Activated naive CD8-positive, alpha-beta T cell treated with anti-CD3 and anti-CD28 coated beads, Interleukin-2, amount 10 ng/mL, durations not matched to agents 7 days and 5 days (primary cell): ENCODE measurements around the gene PHYHD1. TPM values are rescaled to one million over a fixed set of nuclear protein-coding genes. Genes with fewer than 3 reads are reported as not detected.
"Not testable (repeated sequence)": the region's sequence is repeated elsewhere in the genome, so short reads cannot be mapped to it uniquely, and the experiment has no call there.

Experiments used
- ATAC-seq: fragments of 150-1000 bp; cut with Tn5 transposase; one replicate; pipeline ENCODE4 v1.10.0; 2021; ENCODE audit warnings: low read depth, moderate library complexity
- POLR2A ChIA-PET: fragments of 350-600 bp; sonication (Branson Sonifier 250); formaldehyde crosslinking; loops from one replicate; lab custom pipeline; 2021; ENCODE audit warnings: antibody characterized with exemption; lab: Charles Lee
- DNase-seq: peaks from one replicate; pipeline ENCODE4 v3.0.0; 2021
- H3K27ac Mint-ChIP-seq: one replicate; pipeline ENCODE4 v1.8.0; 2022; ENCODE audit warnings: mild to moderate bottlenecking, mixed read lengths
- H3K27me3 Mint-ChIP-seq: one replicate; pipeline ENCODE4 v1.8.0; 2022; ENCODE audit warnings: mild to moderate bottlenecking, moderate library complexity, mixed read lengths
- H3K36me3 Mint-ChIP-seq: one replicate; pipeline ENCODE4 v1.8.0; 2021; ENCODE audit warnings: mild to moderate bottlenecking, mixed read lengths
- H3K4me1 Mint-ChIP-seq: one replicate; pipeline ENCODE4 v1.8.0; 2021; ENCODE audit warnings: mixed read lengths
- H3K4me3 Mint-ChIP-seq: one replicate; pipeline ENCODE4 v1.8.0; 2022; ENCODE audit warnings: mild to moderate bottlenecking, moderate library complexity, mixed read lengths
- H3K9me3 Mint-ChIP-seq: one replicate; pipeline ENCODE4 v1.8.0; 2021; ENCODE audit warnings: mixed read lengths
- total RNA-seq, 2 experiments: library from RNA; stranded (reverse); gene quantifications; one replicate each; pipeline ENCODE4 v1.2.3, GENCODE V29; 2021

PHYHD1 gene
- total RNA-seq, 2 experiments from 2014 or later, result 1.4 to 1.6 TPM

DNA sequence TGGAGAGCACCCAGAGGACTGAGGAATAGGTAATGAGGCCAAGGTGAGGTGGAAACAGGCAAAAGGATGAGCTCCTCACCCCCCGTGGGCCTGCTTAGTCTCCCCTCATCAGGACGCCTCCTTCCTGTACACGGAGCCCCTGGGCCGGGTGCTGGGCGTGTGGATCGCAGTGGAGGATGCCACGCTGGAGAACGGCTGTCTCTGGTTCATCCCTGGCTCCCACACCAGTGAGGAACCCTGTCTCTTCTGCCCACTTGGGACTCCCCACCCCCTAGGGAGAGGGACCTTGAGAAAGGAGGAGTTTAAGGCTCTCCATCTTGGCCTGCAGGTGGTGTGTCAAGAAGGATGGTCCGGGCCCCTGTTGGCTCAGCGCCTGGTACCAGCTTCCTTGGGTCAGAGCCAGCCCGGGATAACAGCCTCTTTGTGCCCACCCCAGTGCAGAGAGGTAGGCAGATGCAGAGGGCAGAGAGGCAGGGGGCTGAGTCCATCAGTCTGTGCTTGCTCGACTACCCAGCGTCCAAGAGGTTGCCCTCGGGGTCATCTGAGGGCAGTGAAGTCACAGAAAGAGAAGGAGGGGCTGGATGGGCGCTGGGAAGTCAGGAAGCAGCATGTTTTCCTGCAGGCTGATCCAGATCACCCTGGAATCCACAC, 19.6 kb downstream of the PHYHD1 start:
- no peaks in the 10 kb centered on the region for H3K4me1 Mint-ChIP-seq
- ATAC-seq, result no peak
- POLR2A ChIA-PET, result no interaction called here
- no peak for DNase-seq
- no peaks in the 10 kb centered on the region for H3K9me3 Mint-ChIP-seq
- no peak overlapping the region for H3K4me3 Mint-ChIP-seq
- no peaks in the 10 kb centered on the region for H3K36me3 Mint-ChIP-seq
- H3K27me3 Mint-ChIP-seq, result no peaks in the 10 kb centered on the region
- no peak overlapping the region for H3K27ac Mint-ChIP-seq

DNA sequence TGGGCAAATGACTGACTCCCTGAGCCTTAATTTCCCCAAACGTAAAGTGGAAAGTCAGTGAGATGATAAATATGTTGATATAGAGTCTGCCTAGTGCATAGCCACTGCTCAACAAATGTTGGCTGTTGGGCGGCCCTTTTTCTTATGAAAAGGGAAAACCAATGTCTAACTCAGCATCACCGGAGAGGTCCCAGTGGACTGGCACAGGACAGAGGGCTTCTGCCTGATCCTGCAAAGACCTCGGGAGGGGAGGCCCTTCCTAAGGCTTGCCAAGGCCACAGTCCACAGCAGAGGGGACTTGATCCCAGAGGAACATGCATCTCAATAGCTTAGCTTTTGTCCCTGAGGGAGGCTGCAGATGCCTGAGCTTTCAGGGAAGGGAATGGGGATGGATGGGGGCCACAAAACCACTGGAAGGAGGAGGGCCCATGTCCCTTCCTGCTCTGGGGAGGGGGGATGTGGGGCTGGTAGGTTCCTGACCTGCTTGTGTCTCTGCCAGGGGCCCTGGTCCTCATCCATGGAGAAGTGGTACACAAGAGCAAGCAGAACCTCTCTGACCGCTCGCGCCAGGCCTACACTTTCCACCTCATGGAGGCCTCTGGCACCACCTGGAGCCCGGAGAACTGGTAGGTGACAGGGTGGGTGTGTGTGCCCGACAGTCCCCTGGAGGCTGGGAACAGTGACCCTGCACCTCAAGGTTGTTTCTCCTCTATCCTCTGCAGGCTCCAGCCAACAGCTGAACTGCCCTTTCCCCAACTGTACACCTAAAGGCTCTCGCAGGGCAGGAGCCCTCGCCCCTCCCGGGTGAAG, 20.4 kb downstream of the PHYHD1 start:
- peaks cover 5% of the 10 kb centered on the region for H3K4me1 Mint-ChIP-seq
- H3K27ac Mint-ChIP-seq, result no peak overlapping the region
- no peaks in the 10 kb centered on the region for H3K36me3 Mint-ChIP-seq
- DNase-seq (no peak), ATAC-seq (no peak)
- no peak overlapping the region for H3K4me3 Mint-ChIP-seq
- no peaks in the 10 kb centered on the region for H3K27me3 Mint-ChIP-seq
- POLR2A ChIA-PET, result no interaction called here
- no peaks in the 10 kb centered on the region for H3K9me3 Mint-ChIP-seq

GRCh38 chr9:128943832-128944620, 23.2 kb downstream of the PHYHD1 start:
- H3K36me3 Mint-ChIP-seq, result peaks cover 2% of the 10 kb centered on the region
- no peak for ATAC-seq
- DNase-seq, result no peak
- POLR2A ChIA-PET, result interaction anchor here (0.5 to 0.6 kb wide), 2 partner anchors 48 to 279 kb away, joined by 4 to 5 read pairs; no protein-coding TSS in a partner anchor
- H3K9me3 Mint-ChIP-seq, result no peaks in the 10 kb centered on the region
- no peaks in the 10 kb centered on the region for H3K27me3 Mint-ChIP-seq
- H3K4me1 Mint-ChIP-seq, result peaks cover 15% of the 10 kb centered on the region
- no peak overlapping the region for H3K27ac Mint-ChIP-seq
- H3K4me3 Mint-ChIP-seq, result no peak overlapping the region

GRCh38 chr9:128944966-128945365, 24.2 kb downstream of the PHYHD1 start:
- peaks cover 17% of the 10 kb centered on the region for H3K4me1 Mint-ChIP-seq
- H3K36me3 Mint-ChIP-seq, H3K9me3 Mint-ChIP-seq, H3K27ac Mint-ChIP-seq, ATAC-seq, H3K4me3 Mint-ChIP-seq, POLR2A ChIA-PET, H3K27me3 Mint-ChIP-seq, DNase-seq: not testable (repeated sequence)

GRCh38 chr9:128945798-128946501, 25.2 kb downstream of the PHYHD1 start:
- H3K36me3 Mint-ChIP-seq, result peaks cover 3% of the 10 kb centered on the region
- no peaks in the 10 kb centered on the region for H3K27me3 Mint-ChIP-seq
- ATAC-seq (no peak), DNase-seq (no peak)
- POLR2A ChIA-PET, result interaction anchor here (0.6 to 1.2 kb wide), 4 partner anchors 10 to 116 kb away, joined by 3 to 4 read pairs (median 3); partner anchors contain the start of gene SPOUT1
- H3K4me3 Mint-ChIP-seq, result peak overlapping the region; percentile 99
- peaks cover 17% of the 10 kb centered on the region for H3K4me1 Mint-ChIP-seq
- H3K27ac Mint-ChIP-seq, result peak overlapping the region; percentile 97
- H3K9me3 Mint-ChIP-seq, result no peaks in the 10 kb centered on the region

- POLR2A ChIA-PET, result interaction anchor here (0.6 to 1.2 kb wide), 3 partner anchors 10 to 117 kb away, joined by 3 to 4 read pairs (median 3); partner anchors contain the start of gene SPOUT1
- Mint-ChIP-seq H3K9me3 (no peaks in the 10 kb centered on the region), H3K36me3 (peaks cover 5% of the 10 kb centered on the region)
Measured at GRCh38 chr9:128946571-128947276, 25.9 kb downstream of the PHYHD1 start.

GRCh38 chr9:128947277-128947526, 26.4 kb downstream of the PHYHD1 start:
- Mint-ChIP-seq H3K9me3 (no peaks in the 10 kb centered on the region), H3K27me3 (no peaks in the 10 kb centered on the region), H3K27ac (peak overlapping the region; percentile 97), H3K4me3 (peak overlapping the region; percentile 99), H3K36me3 (peaks cover 5% of the 10 kb centered on the region), H3K4me1 (peaks cover 19% of the 10 kb centered on the region)
- no peak for ATAC-seq
- DNase-seq, result no peak
- POLR2A ChIA-PET, result no interaction called here

More at GRCh38 chr9:128946571-128947276, 25.9 kb downstream of the PHYHD1 start:
- peak overlapping the region; percentile 97 for H3K27ac Mint-ChIP-seq
- ATAC-seq (peak; percentile 23), DNase-seq (no peak)
- H3K4me1 Mint-ChIP-seq, result peaks cover 19% of the 10 kb centered on the region
- no peaks in the 10 kb centered on the region for H3K27me3 Mint-ChIP-seq
- peak overlapping the region; percentile 99 for H3K4me3 Mint-ChIP-seq

GRCh38 chr9:128947527-128948301, 26.9 kb downstream of the PHYHD1 start, which contains the start of the genes DOLK and NUP188:
Gene DOLK, minus strand, starts transcription at chr9:128947603. Its CDS starts 300 bp downstream, at chr9:128947303.
Gene NUP188, plus strand, starts transcription at chr9:128947699. Its CDS starts 21 bp downstream, at chr9:128947720.
- ATAC-seq (peak; percentile 88), DNase-seq (peak; percentile 100)
- Mint-ChIP-seq H3K27me3 (no peaks in the 10 kb centered on the region), H3K4me3 (peak within 1 kb of the TSS; percentile 99), H3K36me3 (peaks cover 5% of the 10 kb centered on the region), H3K9me3 (no peaks in the 10 kb centered on the region), H3K4me1 (peaks cover 19% of the 10 kb centered on the region), H3K27ac (peak within 1 kb of the TSS; percentile 97)
- POLR2A ChIA-PET, result interaction anchor here (1.0 to 1.1 kb wide), 3 partner anchors 9 to 130 kb away, joined by 3 to 4 read pairs (median 3); partner anchors contain the start of genes ENDOG and SPOUT1

GRCh38 chr9:128961403-128961802, 40.6 kb downstream of the PHYHD1 start:
- H3K4me1 Mint-ChIP-seq, H3K4me3 Mint-ChIP-seq, H3K9me3 Mint-ChIP-seq, H3K27ac Mint-ChIP-seq, ATAC-seq, H3K27me3 Mint-ChIP-seq, DNase-seq: not testable (repeated sequence)
- H3K36me3 Mint-ChIP-seq, result peaks cover 16% of the 10 kb centered on the region
- POLR2A ChIA-PET, result interaction anchor here (0.7 kb wide), 1 partner anchor 954 kb away, joined by 6 read pairs; no protein-coding TSS in a partner anchor

DNA sequence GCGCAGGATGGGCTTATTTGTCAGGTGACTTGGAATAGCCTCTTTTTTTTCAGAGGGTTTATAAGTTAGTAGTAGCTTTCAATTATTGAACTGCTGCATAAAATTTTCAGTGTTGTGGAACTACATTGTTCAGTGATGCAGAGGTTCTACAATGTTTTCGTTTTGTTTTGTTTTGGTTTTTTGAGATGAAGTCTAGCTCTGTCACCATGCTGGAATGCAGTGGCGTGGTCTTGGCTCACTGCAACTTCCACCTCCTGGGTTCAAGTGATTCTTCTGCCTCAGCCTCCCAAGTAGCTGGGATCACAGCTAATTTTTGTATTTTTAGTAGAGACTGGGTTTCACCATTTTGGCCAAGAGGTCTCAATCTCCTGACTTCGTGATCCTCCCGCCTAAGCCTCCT, 48.7 kb downstream of the PHYHD1 start:
- H3K36me3 Mint-ChIP-seq, result peaks cover 21% of the 10 kb centered on the region
- DNase-seq (no peak), ATAC-seq (no peak)
- H3K27me3 Mint-ChIP-seq, result no peaks in the 10 kb centered on the region
- H3K27ac Mint-ChIP-seq, result no peak overlapping the region
- H3K4me1 Mint-ChIP-seq, result peaks cover 3% of the 10 kb centered on the region
- H3K9me3 Mint-ChIP-seq, result no peaks in the 10 kb centered on the region
- H3K4me3 Mint-ChIP-seq, result no peak overlapping the region
- POLR2A ChIA-PET, result no interaction called here

DNA sequence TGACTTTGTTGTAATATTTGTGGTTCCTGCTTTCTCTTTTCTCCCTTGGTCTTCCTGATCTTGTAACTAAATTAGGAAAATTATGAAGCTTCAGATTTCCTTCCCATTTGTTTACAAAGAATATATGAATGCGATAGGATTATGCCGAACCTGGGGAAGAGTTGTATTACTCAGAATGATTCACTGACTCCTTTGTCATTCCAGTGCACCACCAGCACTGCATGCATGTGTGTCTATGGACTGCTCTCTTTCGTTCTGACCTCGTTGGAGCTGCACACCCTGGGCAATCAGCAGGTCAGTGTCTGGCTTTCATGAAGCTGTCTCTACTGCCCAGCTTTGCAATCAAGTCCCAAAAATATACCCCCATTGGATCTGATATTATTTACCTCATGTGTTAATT, 52.2 kb downstream of the PHYHD1 start:
- ATAC-seq (no peak), DNase-seq (no peak)
- peaks cover 23% of the 10 kb centered on the region for H3K36me3 Mint-ChIP-seq
- H3K27me3 Mint-ChIP-seq, result no peaks in the 10 kb centered on the region
- no peaks in the 10 kb centered on the region for H3K9me3 Mint-ChIP-seq
- POLR2A ChIA-PET, result no interaction called here
- no peak overlapping the region for H3K27ac Mint-ChIP-seq
- H3K4me1 Mint-ChIP-seq, result peaks cover 1% of the 10 kb centered on the region
- no peak overlapping the region for H3K4me3 Mint-ChIP-seq
